ENCODE results near the gene PAK6. TPM values are rescaled to one million over a fixed set of nuclear protein-coding genes. Genes with fewer than 3 reads are reported as not detected.

Gene PAK6
- total RNA-seq, 1 experiment from 2014 or later = 0.84 TPM

- Histone ChIP-seq H3K27ac (ENCODE audit: low read depth, low read length, poor library complexity, severe bottlenecking) (no peak overlapping the region), H3K9me3 (ENCODE audit: low read depth, low read length, poor library complexity, severe bottlenecking) (no peaks in the 10 kb centered on the region), H3K4me3 (ENCODE audit: low read depth, low read length, poor library complexity, severe bottlenecking) (no peak overlapping the region), H3K36me3 (ENCODE audit: insufficient read depth, low read length, poor library complexity, severe bottlenecking) (no peaks in the 10 kb centered on the region), H3K4me1 (ENCODE audit: insufficient read depth, low read length, poor library complexity, severe bottlenecking) (peaks cover 10% of the 10 kb centered on the region), H3K27me3 (replicated peaks; ENCODE audit: insufficient read depth, low read depth, low read length, poor library complexity) (no peaks in the 10 kb centered on the region)
- CTCF ChIA-PET = interaction anchor here (0.6 kb wide), 1 partner anchor 50 kb away, joined by 7 read pairs; no protein-coding TSS in a partner anchor
- no TSS peak for BruUV-seq (replicated peaks)
- DNase-seq (ENCODE audit: low spot score) = no peak
- POLR2A ChIA-PET (ENCODE audit: low non-redundant PET) = no interaction called here
- intact Hi-C loops (cut with micrococcal nuclease; ENCODE audit: unreplicated experiment) = no loop called here
- no peak for TF ChIP-seq CTCF (conservative IDR thresholded peaks at IDR 0.05; ENCODE audit: low read depth, low read length)
- TF ChIP-seq EZH2 (IDR thresholded peaks at IDR 0.05; ENCODE audit: borderline replicate concordance, low read depth, low read length, poor library complexity, severe bottlenecking) = no peak
Observed at GRCh38 chr15:40255033-40255432, 16.2 kb downstream of the PAK6 start.

GRCh38 chr15:40256638-40257235 lies 17.9 kb downstream of the PAK6 start:
- no peak overlapping the region for H3K4me3 ChIP-seq (ENCODE audit: low read depth, low read length, poor library complexity, severe bottlenecking)
- intact Hi-C loops (cut with micrococcal nuclease; ENCODE audit: unreplicated experiment) = no loop called here
- TF ChIP-seq CTCF (conservative IDR thresholded peaks at IDR 0.05; ENCODE audit: low read depth, low read length) (no peak), EZH2 (IDR thresholded peaks at IDR 0.05; ENCODE audit: borderline replicate concordance, low read depth, low read length, poor library complexity, severe bottlenecking) (no peak)
- no peaks in the 10 kb centered on the region for H3K9me3 ChIP-seq (ENCODE audit: low read depth, low read length, poor library complexity, severe bottlenecking)
- BruUV-seq (replicated peaks) = no TSS peak
- H3K4me1 ChIP-seq (ENCODE audit: insufficient read depth, low read length, poor library complexity, severe bottlenecking) = peaks cover 10% of the 10 kb centered on the region
- DNase-seq (ENCODE audit: low spot score) = no peak
- no peaks in the 10 kb centered on the region for H3K27me3 ChIP-seq (replicated peaks; ENCODE audit: insufficient read depth, low read depth, low read length, poor library complexity)
- CTCF ChIA-PET = interaction anchor here (1.5 kb wide), 1 partner anchor 14 kb away, joined by 3 read pairs; no protein-coding TSS in a partner anchor
- H3K27ac ChIP-seq (ENCODE audit: low read depth, low read length, poor library complexity, severe bottlenecking) = no peak overlapping the region
- no peaks in the 10 kb centered on the region for H3K36me3 ChIP-seq (ENCODE audit: insufficient read depth, low read length, poor library complexity, severe bottlenecking)
- POLR2A ChIA-PET (ENCODE audit: low non-redundant PET) = no interaction called here

- Histone ChIP-seq H3K27ac (ENCODE audit: low read depth, low read length, poor library complexity, severe bottlenecking) (no peak overlapping the region), H3K9me3 (ENCODE audit: low read depth, low read length, poor library complexity, severe bottlenecking) (no peaks in the 10 kb centered on the region), H3K4me3 (ENCODE audit: low read depth, low read length, poor library complexity, severe bottlenecking) (no peak overlapping the region), H3K36me3 (ENCODE audit: insufficient read depth, low read length, poor library complexity, severe bottlenecking) (no peaks in the 10 kb centered on the region), H3K27me3 (replicated peaks; ENCODE audit: insufficient read depth, low read depth, low read length, poor library complexity) (no peaks in the 10 kb centered on the region), H3K4me1 (ENCODE audit: insufficient read depth, low read length, poor library complexity, severe bottlenecking) (peaks cover 8% of the 10 kb centered on the region)
- intact Hi-C loops (cut with micrococcal nuclease; ENCODE audit: unreplicated experiment) = no loop called here
- TF ChIP-seq CTCF (conservative IDR thresholded peaks at IDR 0.05; ENCODE audit: low read depth, low read length) (no peak), EZH2 (IDR thresholded peaks at IDR 0.05; ENCODE audit: borderline replicate concordance, low read depth, low read length, poor library complexity, severe bottlenecking) (no peak)
- ChIA-PET CTCF (interaction anchor here (1.5 kb wide), 1 partner anchor 13 kb away, joined by 3 read pairs; no protein-coding TSS in a partner anchor), POLR2A (ENCODE audit: low non-redundant PET) (no interaction called here)
- no TSS peak for BruUV-seq (replicated peaks)
- no peak for DNase-seq (ENCODE audit: low spot score)
Observed at GRCh38 chr15:40257656-40258450, 19.0 kb downstream of the PAK6 start.
